Spleen (tissue), 11 donors: ENCODE results near the gene INTS1. TPM values are rescaled to one million over a fixed set of nuclear protein-coding genes. Genes with fewer than 3 reads are reported as not detected.

ENCODE experiments used
- DNase-seq: peaks from one replicate; pipeline ENCODE4 v3.0.0-alpha.2; 2020
- H3K27ac ChIP-seq, 8 donors: fragments of 200-600 bp; sonication (generic) in 7 of 8; 1 replicate in 4 of 8; 2 replicates in 4 of 8; pipeline versions ENCODE4 v1.5.0 to v1.8.0; 2016 to 2021; ENCODE audit warnings: inconsistent platforms in 4 of 8, mild to moderate bottlenecking in 4 of 8, moderate library complexity in 1 of 8
- H3K27me3 ChIP-seq, 7 donors: fragments of 200-600 bp; sonication (generic) in 6 of 7; replicated peaks in 1 of 7; 1 replicate in 4 of 7; 2 replicates in 3 of 7; pipeline versions ENCODE4 v1.5.0 to v1.8.0; 2016 to 2021; ENCODE audit warnings: inconsistent platforms in 3 of 7, mild to moderate bottlenecking in 1 of 7
- H3K36me3 ChIP-seq, 6 donors: fragments of 200-600 bp; sonication (generic) in 5 of 6; 1 replicate in 4 of 6; 2 replicates in 2 of 6; pipeline versions ENCODE4 v1.5.0 to v1.8.0; 2016 to 2021; ENCODE audit warnings: inconsistent platforms in 2 of 6
- H3K4me1 ChIP-seq, 6 donors: fragments of 200-600 bp; sonication (generic) in 5 of 6; 1 replicate in 3 of 6; 2 replicates in 3 of 6; pipeline versions ENCODE4 v1.5.0 to v1.8.0; 2016 to 2021; ENCODE audit warnings: inconsistent platforms in 3 of 6
- H3K4me3 ChIP-seq, 8 donors: fragments of 200-600 bp; sonication (generic) in 7 of 8; 1 replicate in 4 of 8; 2 replicates in 4 of 8; pipeline versions ENCODE4 v1.5.0 to v1.8.0; 2016 to 2021; ENCODE audit warnings: inconsistent platforms in 4 of 8, mild to moderate bottlenecking in 4 of 8, moderate library complexity in 2 of 8
- H3K9me3 ChIP-seq, 8 donors: fragments of 200-600 bp; sonication (generic) in 7 of 8; 1 replicate in 4 of 8; 2 replicates in 4 of 8; pipeline versions ENCODE4 v1.5.0 to v1.8.0; 2016 to 2021; ENCODE audit warnings: inconsistent platforms in 4 of 8
- POLR2A ChIP-seq, 3 donors: fragments of 450-650 bp; IDR thresholded peaks; one replicate each; pipeline ENCODE4 v1.5.1; 2017; ENCODE audit warnings: antibody characterized with exemption in 3 of 3, mild to moderate bottlenecking in 1 of 3
- POLR2AphosphoS5 ChIP-seq, 3 donors: sonication (generic); formaldehyde crosslinking; IDR thresholded peaks; one replicate each; pipeline ENCODE4 v1.5.1; 2017; ENCODE audit warnings: antibody characterized with exemption in 3 of 3
- WGBS, 5 donors: extraction: QIAGEN DNeasy Blood & Tissue Kit in 3 of 5; methylation state at CpG; one replicate each; pipeline versions ENCODE4 v1.1.5 to v1.1.7; 2013 to 2018; 5-methylcytosine and 5-hydroxymethylcytosine counted together
- intact Hi-C: fragments of 100-400 bp; cut with DNase I; formaldehyde crosslinking; loops from one replicate; pipeline ENCODE4 v1.15.0; 2023; ENCODE audit warnings: low total_unique reads
- polyA plus RNA-seq, 3 donors: library from polyadenylated mRNA; stranded (reverse); fragments of 200-250 nt; gene quantifications; one replicate each; pipeline ENCODE4 v1.2.1, GENCODE V29; 2013
- total RNA-seq, 7 donors: library from RNA; depleted of rRNA in 3 of 7; stranded (reverse); fragments of >200 nt in 3 of 7; fragmentation: NEBNext Ultra II Directional in 4 of 7; extraction: Animal tissue kit (Norgen Biotek cat#: 25700) in 4 of 7; gene quantifications; one replicate each; pipeline versions ENCODE4 v1.1.0 to v1.2.1, GENCODE V29; 2016 to 2021
- TF ChIP-seq, protein P1 (sequence below), 11 experiments: fragments of 200-600 bp in 7 of 11; fragments of 450-650 bp in 4 of 11; sonication (generic) in 4 of 11; IDR thresholded peaks in 8 of 11; conservative IDR thresholded peaks in 3 of 11; 1 replicate in 7 of 11; 2 replicates in 4 of 11; pipeline versions ENCODE4 v1.4.0 to v1.8.0; 2016 to 2021; ENCODE audit warnings: antibody characterized with exemption in 11 of 11, inconsistent platforms in 4 of 11, mild to moderate bottlenecking in 1 of 11
- donor health status: healthy with polysubstance abuse.
- donor health status: DM: no; HTN: no; CAD: no; lungs with moderate emphysema.
- donor health status: DM: no; HTN: no; CAD: no.
- donor health status: Bipolar disorder and iron deficiency.
- donor health status: healthy.
- donor health status: DM: no; HTN: no; CAD: no.
- donor health status: DM: yes; HTN: yes; CAD: no.

INTS1 gene
- total and polyA plus RNA-seq, 10 donors: 47.3 to 126 (median 79.7) TPM

- peaks cover 0 to 95% (median 51%) of the 10 kb centered on the region in 6 donors for H3K4me1 ChIP-seq
- no peaks in the 10 kb centered on the region for H3K27me3 ChIP-seq
- 80 to 91% (median 86%) methylated on average over 6 to 11 of the region's 11 CpGs for WGBS, 5 donors
- intact Hi-C loops: no loop called here
- no peak for DNase-seq
- peak overlapping the region in 7 of 8 donors; percentile 13 to 88 (median 84) for H3K27ac ChIP-seq
- H3K9me3 ChIP-seq: no peaks in the 10 kb centered on the region
- TF ChIP-seq POLR2AphosphoS5 (IDR thresholded peaks at IDR 0.05): no peak
- TF ChIP-seq, protein P1, sequence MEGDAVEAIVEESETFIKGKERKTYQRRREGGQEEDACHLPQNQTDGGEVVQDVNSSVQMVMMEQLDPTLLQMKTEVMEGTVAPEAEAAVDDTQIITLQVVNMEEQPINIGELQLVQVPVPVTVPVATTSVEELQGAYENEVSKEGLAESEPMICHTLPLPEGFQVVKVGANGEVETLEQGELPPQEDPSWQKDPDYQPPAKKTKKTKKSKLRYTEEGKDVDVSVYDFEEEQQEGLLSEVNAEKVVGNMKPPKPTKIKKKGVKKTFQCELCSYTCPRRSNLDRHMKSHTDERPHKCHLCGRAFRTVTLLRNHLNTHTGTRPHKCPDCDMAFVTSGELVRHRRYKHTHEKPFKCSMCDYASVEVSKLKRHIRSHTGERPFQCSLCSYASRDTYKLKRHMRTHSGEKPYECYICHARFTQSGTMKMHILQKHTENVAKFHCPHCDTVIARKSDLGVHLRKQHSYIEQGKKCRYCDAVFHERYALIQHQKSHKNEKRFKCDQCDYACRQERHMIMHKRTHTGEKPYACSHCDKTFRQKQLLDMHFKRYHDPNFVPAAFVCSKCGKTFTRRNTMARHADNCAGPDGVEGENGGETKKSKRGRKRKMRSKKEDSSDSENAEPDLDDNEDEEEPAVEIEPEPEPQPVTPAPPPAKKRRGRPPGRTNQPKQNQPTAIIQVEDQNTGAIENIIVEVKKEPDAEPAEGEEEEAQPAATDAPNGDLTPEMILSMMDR (IDR thresholded peaks at IDR 0.05 in 8 of 11, conservative IDR thresholded peaks at IDR 0.05 in 3 of 11): no peak
- TF ChIP-seq POLR2A (IDR thresholded peaks at IDR 0.05): no peak
- H3K4me3 ChIP-seq: no peak overlapping the region
- peaks cover 0 to 36% (median 6%) of the 10 kb centered on the region in 6 donors for H3K36me3 ChIP-seq
These were observed 53.2 kb downstream of the INTS1 start for GRCh38 chr7:1450987-1451386.

DNA sequence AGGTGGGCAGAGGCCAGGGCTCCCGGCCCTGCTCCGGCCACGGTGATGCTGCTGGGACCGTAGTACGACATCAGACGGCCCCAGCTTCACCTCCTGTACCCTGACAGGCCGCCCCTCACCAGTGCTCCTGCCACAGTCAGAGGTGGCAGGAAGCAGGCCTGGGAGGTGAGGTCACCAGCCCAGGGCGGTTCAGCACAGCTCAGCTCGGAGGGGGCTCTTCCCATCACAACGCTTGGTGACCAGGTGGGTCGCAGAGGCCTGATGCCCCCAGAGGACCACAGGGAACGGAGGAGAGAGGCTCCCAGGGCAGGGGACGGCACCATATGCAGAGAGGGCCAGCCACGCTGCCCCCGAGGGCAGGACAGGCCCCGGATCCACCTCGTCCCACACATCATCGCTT, 53.8 kb downstream of the INTS1 start:
- TF ChIP-seq, protein P1 (IDR thresholded peaks at IDR 0.05 in 8 of 11, conservative IDR thresholded peaks at IDR 0.05 in 3 of 11): no peak
- TF ChIP-seq POLR2A (IDR thresholded peaks at IDR 0.05) (no peak), POLR2AphosphoS5 (IDR thresholded peaks at IDR 0.05) (no peak)
- WGBS, 5 donors: 76 to 87% (median 79%) methylated on average over 13 to 18 of the region's 18 CpGs
- no peak for DNase-seq
- intact Hi-C loops: no loop called here
- no peak overlapping the region for H3K4me3 ChIP-seq
- H3K27ac ChIP-seq: peak overlapping the region in 7 of 8 donors; percentile 13 to 88 (median 84)
- peaks cover 0 to 93% (median 47%) of the 10 kb centered on the region in 6 donors for H3K4me1 ChIP-seq
- H3K27me3 ChIP-seq: no peaks in the 10 kb centered on the region
- H3K9me3 ChIP-seq: no peaks in the 10 kb centered on the region
- H3K36me3 ChIP-seq: peaks cover 0 to 40% (median 6%) of the 10 kb centered on the region in 6 donors

GRCh38 chr7:1449951-1450350, 54.2 kb downstream of the INTS1 start:
- peaks cover 0 to 93% (median 45%) of the 10 kb centered on the region in 6 donors for H3K4me1 ChIP-seq
- no peaks in the 10 kb centered on the region for H3K9me3 ChIP-seq
- intact Hi-C loops: no loop called here
- no peaks in the 10 kb centered on the region for H3K27me3 ChIP-seq
- DNase-seq: no peak
- H3K36me3 ChIP-seq: peaks cover 0 to 45% (median 6%) of the 10 kb centered on the region in 6 donors
- H3K4me3 ChIP-seq: no peak overlapping the region
- H3K27ac ChIP-seq: peak overlapping the region in 6 of 8 donors; percentile 41 to 88 (median 84)
- TF ChIP-seq POLR2A (IDR thresholded peaks at IDR 0.05): no peak
- TF ChIP-seq POLR2AphosphoS5 (IDR thresholded peaks at IDR 0.05): no peak
- TF ChIP-seq, protein P1 (IDR thresholded peaks at IDR 0.05 in 8 of 11, conservative IDR thresholded peaks at IDR 0.05 in 3 of 11): no peak
- WGBS, 5 donors: 68 to 92% (median 81%) methylated on average over 11 of the region's 11 CpGs

DNA sequence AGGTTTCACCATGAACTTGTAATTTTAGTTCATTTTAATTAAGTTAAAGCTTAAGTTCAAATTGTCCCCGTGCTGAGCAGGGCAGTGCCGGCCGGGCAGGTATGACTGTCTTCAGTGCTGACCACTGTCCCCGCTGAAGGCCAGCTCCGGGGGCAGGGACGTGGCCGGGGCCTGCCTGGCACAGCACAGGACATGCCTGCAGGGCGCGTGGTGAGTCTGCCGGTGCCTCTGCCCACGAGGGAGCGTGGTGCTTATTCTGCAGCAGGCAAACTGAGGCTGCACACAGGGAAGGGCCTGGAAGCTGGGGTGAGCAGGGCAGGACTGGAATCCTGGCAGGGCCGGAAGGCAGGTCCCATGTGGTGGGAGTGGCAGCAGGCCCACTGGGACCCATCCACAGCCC, 54.7 kb downstream of the INTS1 start:
- Histone ChIP-seq H3K4me3 (no peak overlapping the region), H3K4me1 (peaks cover 0 to 93% (median 43%) of the 10 kb centered on the region in 6 donors), H3K9me3 (no peaks in the 10 kb centered on the region), H3K36me3 (peaks cover 0 to 49% (median 6%) of the 10 kb centered on the region in 6 donors), H3K27me3 (no peaks in the 10 kb centered on the region), H3K27ac (peak overlapping the region in 5 of 8 donors; percentile 5 to 88 (median 85))
- no peak for DNase-seq
- WGBS, 5 donors: 79 to 91% (median 85%) methylated on average over 13 of the region's 13 CpGs
- intact Hi-C loops: no loop called here
- TF ChIP-seq POLR2A (IDR thresholded peaks at IDR 0.05): no peak
- TF ChIP-seq POLR2AphosphoS5 (IDR thresholded peaks at IDR 0.05): no peak
- TF ChIP-seq, protein P1 (IDR thresholded peaks at IDR 0.05 in 8 of 11, conservative IDR thresholded peaks at IDR 0.05 in 3 of 11): no peak
